ENCODE data around the gene RAP2B.
"Not testable (repeated sequence)": the region's sequence is repeated elsewhere in the genome, so short reads cannot be mapped to it uniquely, and the experiment has no call there.

RAP2B gene

GRCh38 chr3:153160451-153161137, 1.4 kb upstream of the RAP2B start:
- peak; percentile 92 for DNase-seq

GRCh38 chr3:153161138-153161713, 800 bp upstream of the RAP2B start:
- peak; percentile 98 for DNase-seq

GRCh38 chr3:153162513-153163392, 727 bp downstream of the RAP2B start:
- peak; percentile 63 for DNase-seq

GRCh38 chr3:153163393-153163724, 1.3 kb downstream of the RAP2B start:
- no peak for DNase-seq

- DNase-seq = peak; percentile 31
Measured at GRCh38 chr3:153163756-153164550, 1.9 kb downstream of the RAP2B start.

- DNase-seq = no peak
Measured at GRCh38 chr3:153165261-153165681, 3.2 kb downstream of the RAP2B start.

GRCh38 chr3:153166206-153166605, 4.2 kb downstream of the RAP2B start:
- no peak for DNase-seq

- no peak for DNase-seq
Measured at GRCh38 chr3:153166796-153167195, 4.8 kb downstream of the RAP2B start.

- DNase-seq = no peak
Measured at GRCh38 chr3:153169793-153170383, 7.9 kb downstream of the RAP2B start.

GRCh38 chr3:153171256-153171655, 9.2 kb downstream of the RAP2B start:
- DNase-seq = no peak

GRCh38 chr3:153171918-153172317, 9.9 kb downstream of the RAP2B start:
- no peak for DNase-seq

GRCh38 chr3:153172796-153173757, 11.1 kb downstream of the RAP2B start:
- DNase-seq = no peak

- no peak for DNase-seq
Measured at GRCh38 chr3:153173758-153174516, 11.9 kb downstream of the RAP2B start.

GRCh38 chr3:153176197-153176596, 14.2 kb downstream of the RAP2B start:
- DNase-seq = no peak

- DNase-seq = no peak
Measured at GRCh38 chr3:153180860-153181372, 18.9 kb downstream of the RAP2B start.

- no peak for DNase-seq
Measured at GRCh38 chr3:153182501-153183293, 20.7 kb downstream of the RAP2B start.

GRCh38 chr3:153190923-153191322, 28.9 kb downstream of the RAP2B start:
- no peak for DNase-seq

GRCh38 chr3:153192327-153192726, 30.3 kb downstream of the RAP2B start:
- no peak for DNase-seq

- not testable (repeated sequence) for DNase-seq
Measured at GRCh38 chr3:153193786-153194476, 31.9 kb downstream of the RAP2B start.

All from left hindlimb (tissue), 1 donor.